ENCODE measurements around the gene MAP3K12.

DNA sequence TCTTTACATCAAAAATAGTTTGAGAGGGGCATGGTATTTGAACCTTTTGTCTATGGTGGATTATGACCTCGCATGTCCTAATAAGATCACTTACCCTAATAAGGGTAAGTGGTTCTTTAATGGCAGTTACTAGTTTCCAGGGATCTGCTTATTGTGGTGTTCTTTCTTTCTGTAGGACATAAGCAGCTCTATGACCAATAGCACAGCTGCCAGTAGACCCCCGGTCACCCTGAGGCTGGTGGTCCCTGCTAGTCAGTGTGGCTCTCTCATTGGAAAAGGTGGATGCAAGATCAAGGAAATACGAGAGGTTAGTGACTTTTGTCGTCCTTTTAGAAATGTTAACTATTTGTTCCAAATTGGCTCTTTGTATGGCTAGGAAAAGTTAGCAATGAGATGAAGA, 40.2 kb downstream of the MAP3K12 start:
- TF ChIP-seq, protein P1, sequence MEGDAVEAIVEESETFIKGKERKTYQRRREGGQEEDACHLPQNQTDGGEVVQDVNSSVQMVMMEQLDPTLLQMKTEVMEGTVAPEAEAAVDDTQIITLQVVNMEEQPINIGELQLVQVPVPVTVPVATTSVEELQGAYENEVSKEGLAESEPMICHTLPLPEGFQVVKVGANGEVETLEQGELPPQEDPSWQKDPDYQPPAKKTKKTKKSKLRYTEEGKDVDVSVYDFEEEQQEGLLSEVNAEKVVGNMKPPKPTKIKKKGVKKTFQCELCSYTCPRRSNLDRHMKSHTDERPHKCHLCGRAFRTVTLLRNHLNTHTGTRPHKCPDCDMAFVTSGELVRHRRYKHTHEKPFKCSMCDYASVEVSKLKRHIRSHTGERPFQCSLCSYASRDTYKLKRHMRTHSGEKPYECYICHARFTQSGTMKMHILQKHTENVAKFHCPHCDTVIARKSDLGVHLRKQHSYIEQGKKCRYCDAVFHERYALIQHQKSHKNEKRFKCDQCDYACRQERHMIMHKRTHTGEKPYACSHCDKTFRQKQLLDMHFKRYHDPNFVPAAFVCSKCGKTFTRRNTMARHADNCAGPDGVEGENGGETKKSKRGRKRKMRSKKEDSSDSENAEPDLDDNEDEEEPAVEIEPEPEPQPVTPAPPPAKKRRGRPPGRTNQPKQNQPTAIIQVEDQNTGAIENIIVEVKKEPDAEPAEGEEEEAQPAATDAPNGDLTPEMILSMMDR (IDR thresholded peaks at IDR 0.05): no peak
- TF ChIP-seq POLR2A (IDR thresholded peaks at IDR 0.05): no peak
- TF ChIP-seq POLR2AphosphoS5 (IDR thresholded peaks at IDR 0.05; ENCODE audit: insufficient read depth in 1 of 2, low read depth in 1 of 2): no peak

Measured in vagina (tissue), 2 donors.